ENCODE results near the gene INPP5D. TPM values are rescaled to one million over a fixed set of nuclear protein-coding genes. Genes with fewer than 3 reads are reported as not detected.

INPP5D gene
- total and polyA plus RNA-seq, 2 of the 13 experiments (the other 11 are each of a cell fraction or from before 2014, with no cell fraction given), result 16.7 to 18.0 TPM

- TF ChIP-seq RERE (CRISPR knock-in tag; IDR thresholded peaks at IDR 0.05; ENCODE audit: low read depth), result no peak
- TF ChIP-seq ZHX2 (IDR thresholded peaks at IDR 0.05; ENCODE audit: low read depth), result 0 out of 2 replicates have a peak, but pooled peaks have one; percentile 3
- TF ChIP-seq ZHX2 (CRISPR knock-in tag; IDR thresholded peaks at IDR 0.05; ENCODE audit: borderline replicate concordance), result no peak
- TF ChIP-seq ZNF614 (CRISPR knock-in tag; IDR thresholded peaks at IDR 0.05; ENCODE audit: borderline replicate concordance), result no peak
- no peak for TF ChIP-seq ZNF878 (CRISPR knock-in tag; IDR thresholded peaks at IDR 0.05)
- TF ChIP-seq LRRFIP1 (CRISPR knock-in tag; conservative IDR thresholded peaks at IDR 0.05), result no peak
- no peak for TF ChIP-seq GFI1 (CRISPR knock-in tag; IDR thresholded peaks at IDR 0.05; ENCODE audit: borderline replicate concordance)
- TF ChIP-seq ZNF282 (IDR thresholded peaks at IDR 0.05; ENCODE audit: partially characterized antibody), result no peak
- no peak for TF ChIP-seq HNRNPUL1 (IDR thresholded peaks at IDR 0.05; ENCODE audit: low read depth, low read length)
- no peak for TF ChIP-seq ZNF639 (CRISPR knock-in tag; conservative IDR thresholded peaks at IDR 0.05)
Measured at GRCh38 chr2:233060501-233060979, 398 bp downstream of the INPP5D start (continued).
